K562 (cell line): ENCODE data around the gene VPS13D. TPM values are rescaled to one million over a fixed set of nuclear protein-coding genes. Genes with fewer than 3 reads are reported as not detected.
"Not testable (repeated sequence)": the region's sequence is repeated elsewhere in the genome, so short reads cannot be mapped to it uniquely, and the experiment has no call there.

ENCODE experiments used
- ATAC-seq: fragments of 200-7000 bp; cut with Tn5 transposase; 3 replicates; pipeline ENCODE4 v1.9.1; 2020; ENCODE audit warnings: moderate library complexity
- BruUV-seq: library from RNA; stranded (reverse); fragments of 400-500 nt; replicated peaks from 2 replicates; lab custom pipeline; 2021; lab: Mats Ljungman, UMichigan
- CTCF ChIA-PET: fragments of 300-600 bp; formaldehyde crosslinking; extraction: SDS; loops from one replicate; lab custom pipeline; 2021; ENCODE audit warnings: low intra/inter-chr PET ratio; lab: Yijun Ruan, JAX
- POLR2A ChIA-PET: fragments of 300-600, 350-650 bp; sonication (Branson Sonifier 250); formaldehyde crosslinking; extraction: SDS; loops from one replicate; lab custom pipeline; 2021; ENCODE audit warnings: antibody characterized with exemption, inconsistent platforms; lab: Yijun Ruan, JAX
- DNase-seq, 4 experiments: peaks; one replicate each; pipeline versions ENCODE4 v3.0.0 to v3.0.0-alpha.2; 2011 to 2018; ENCODE audit warnings: low spot score in 3 of 4, mixed read lengths in 3 of 4; ENCODE audit errors: extremely low read depth in 1 of 4
- FAIRE-seq: peaks from 2 replicates; lab custom pipeline; 2011; peaks lifted over from hg19 to GRCh38; lab: Jason Lieb, UNC
- H2AFZ ChIP-seq: 2 replicates; pipeline ENCODE4 v1.6.0; 2011; ENCODE audit warnings: low read depth, low read length, control low read depth, inconsistent platforms
- H3K27ac ChIP-seq: fragments of 200-600 bp; 3 replicates; pipeline ENCODE4 v1.8.0; 2011; ENCODE audit warnings: low read depth, mild to moderate bottlenecking, control low read depth, inconsistent platforms, low read length, moderate library complexity, mixed read lengths; ENCODE audit errors: extremely low read depth
- H3K27me3 ChIP-seq, 2 experiments: fragments of 300-600 bp in 1 of 2; 2 replicates in 1 of 2; 3 replicates in 1 of 2; pipeline versions ENCODE4 v1.6.0 to v1.8.0; 2011; ENCODE audit warnings: inconsistent platforms in 2 of 2, low read length in 2 of 2, mild to moderate bottlenecking in 1 of 2, mixed read lengths in 1 of 2, moderate library complexity in 1 of 2; ENCODE audit not compliant: control insufficient read depth in 2 of 2, insufficient read depth in 2 of 2
- H3K36me3 ChIP-seq: fragments of 300-600 bp; 3 replicates; pipeline ENCODE4 v1.8.0; 2011; ENCODE audit warnings: mild to moderate bottlenecking, low read length, inconsistent platforms; ENCODE audit not compliant: control insufficient read depth, insufficient read depth
- H3K4me1 ChIP-seq, 2 experiments: fragments of 200-600 bp in 1 of 2; replicated peaks in 1 of 2; 2 replicates in 1 of 2; 3 replicates in 1 of 2; pipeline versions ENCODE4 v1.5.1 to v1.8.0; 2011; ENCODE audit warnings: inconsistent platforms in 2 of 2, low read length in 2 of 2, mild to moderate bottlenecking in 1 of 2, mixed read lengths in 1 of 2, moderate library complexity in 1 of 2; ENCODE audit not compliant: control insufficient read depth in 2 of 2, insufficient read depth in 2 of 2
- H3K4me2 ChIP-seq: 2 replicates; pipeline ENCODE4 v1.6.1; 2011; ENCODE audit warnings: low read length, control low read depth, inconsistent platforms, mixed read lengths; ENCODE audit not compliant: insufficient read depth
- H3K4me3 ChIP-seq: fragments of 200-600 bp; sonication (generic), shearing (Covaris generic); 2 replicates; pipeline ENCODE4 v1.5.1; 2016; ENCODE audit warnings: control low read depth, inconsistent platforms
- H3K79me2 ChIP-seq: fragments of 200-600 bp; 3 replicates; pipeline ENCODE4 v1.8.0; 2011; ENCODE audit warnings: low read length, inconsistent platforms; ENCODE audit not compliant: control insufficient read depth, insufficient read depth
- H3K9ac ChIP-seq, 2 experiments: 2 replicates each; pipeline versions ENCODE4 v1.6.0 to v1.6.1; 2011; ENCODE audit warnings: low read depth in 2 of 2, low read length in 2 of 2, control low read depth in 1 of 2, inconsistent platforms in 1 of 2, mild to moderate bottlenecking in 1 of 2, mixed read lengths in 1 of 2; ENCODE audit not compliant: insufficient read depth in 1 of 2
- H3K9me1 ChIP-seq: one replicate; pipeline ENCODE4 v1.6.0; 2011; ENCODE audit warnings: inconsistent platforms, mild to moderate bottlenecking, low read length, moderate library complexity; ENCODE audit not compliant: control insufficient read depth, insufficient read depth
- H3K9me3 ChIP-seq: replicated peaks from 2 replicates; pipeline ENCODE4 v1.5.1; 2011; ENCODE audit warnings: low read depth, low read length, inconsistent platforms; ENCODE audit not compliant: control insufficient read depth, insufficient read depth
- H4K20me1 ChIP-seq: replicated peaks from 2 replicates; pipeline ENCODE4 v1.6.1; 2011; ENCODE audit warnings: low read length, inconsistent platforms, mixed read lengths; ENCODE audit not compliant: control insufficient read depth, insufficient read depth
- BRD9 ChIP-seq: fragments of 450-650 bp; IDR thresholded peaks from 2 replicates; pipeline ENCODE4 v1.6.1; 2018; ENCODE audit warnings: low read depth; ENCODE audit not compliant: partially characterized antibody
- E2F6 ChIP-seq, 2 experiments: IDR thresholded peaks; 2 replicates each; pipeline ENCODE4 v1.6.1; 2011; ENCODE audit warnings: borderline replicate concordance in 1 of 2, control low read depth in 1 of 2, low read depth in 1 of 2, low read length in 1 of 2, mild to moderate bottlenecking in 1 of 2, mixed read lengths in 1 of 2, moderate library complexity in 1 of 2; ENCODE audit not compliant: insufficient read depth in 1 of 2, insufficient read length in 1 of 2, poor library complexity in 1 of 2, severe bottlenecking in 1 of 2; ENCODE audit errors: extremely low read depth in 1 of 2
- GMEB1 ChIP-seq: fragments of 250-450 bp; sonication (Bioruptor Pico); IDR thresholded peaks from 2 replicates; pipeline ENCODE4 v1.4.0; 2020; ENCODE audit warnings: mild to moderate bottlenecking
- MAZ ChIP-seq, 2 experiments: fragments of 450-650 bp in 1 of 2; sonication (generic) in 1 of 2; formaldehyde crosslinking; IDR thresholded peaks in 1 of 2; conservative IDR thresholded peaks in 1 of 2; 2 replicates each; pipeline versions ENCODE4 v1.4.0 to v1.5.0; 2020; ENCODE audit warnings: mild to moderate bottlenecking in 1 of 2, missing genetic modification reagents in 1 of 2
- MLX ChIP-seq, 2 experiments: fragments of 450-650 bp in 1 of 2; sonication (generic) in 1 of 2; formaldehyde crosslinking; conservative IDR thresholded peaks; 2 replicates each; pipeline versions ENCODE4 v1.4.0 to v1.8.1; 2020 to 2022; ENCODE audit warnings: mild to moderate bottlenecking in 1 of 2, missing genetic modification reagents in 1 of 2
- PYGO2 ChIP-seq: fragments of 450-650 bp; IDR thresholded peaks from 2 replicates; pipeline ENCODE4 v1.6.1; 2016; ENCODE audit warnings: mild to moderate bottlenecking, missing genetic modification characterization, moderate library complexity, missing compliant biosample characterization
- ZNF639 ChIP-seq, 2 experiments: fragments of 200-800 bp in 1 of 2; sonication (Bioruptor generic) in 1 of 2; sonication (generic) in 1 of 2; formaldehyde crosslinking in 1 of 2; IDR thresholded peaks in 1 of 2; conservative IDR thresholded peaks in 1 of 2; 2 replicates each; pipeline versions ENCODE4 v1.5.0 to v1.6.1; 2016 to 2020; ENCODE audit warnings: missing compliant biosample characterization in 1 of 2, missing genetic modification characterization in 1 of 2, missing genetic modification reagents in 1 of 2
- ZNF79 ChIP-seq: fragments of 250-450 bp; sonication (Bioruptor Pico); IDR thresholded peaks from 2 replicates; pipeline ENCODE4 v1.4.0; 2020; ENCODE audit warnings: low read depth, mild to moderate bottlenecking, moderate library complexity
- WGBS: fragments of 100-300 bp; shearing (Covaris generic); methylation state at CpG from one replicate; pipeline ENCODE4 v1.1.6; 2016; ENCODE audit warnings: low coverage, mixed read lengths; ENCODE audit not compliant: insufficient coverage; ENCODE audit errors: missing lambda C conversion rate; 5-methylcytosine and 5-hydroxymethylcytosine counted together
- in situ Hi-C: fragments of 300-500 bp; cut with MboI; formaldehyde crosslinking; loops from 4 replicates; pipeline ENCODE4 v1.15.0; 2018; ENCODE audit warnings: inconsistent platforms, mixed read lengths
- intact Hi-C: fragments of 100-400 bp; cut with micrococcal nuclease; formaldehyde crosslinking; loops from 2 replicates; pipeline ENCODE4 v1.14.2; 2022
- polyA plus RNA-seq, 8 experiments: library from polyadenylated mRNA; depleted of rRNA in 4 of 8; stranded (reverse) in 5 of 8; unstranded in 3 of 8; fragments of >200 nt; fragmentation: Nextera tagmentation in 2 of 8; fragmentation: Illumina TruSeq in 1 of 8; extraction: Ambion mirVana in 2 of 8; extraction: Trizol in 1 of 8; gene quantifications; 2 replicates each; pipeline versions ENCODE4 v1.2.1 to v1.2.3, GENCODE V29; 2011 to 2014; ENCODE audit warnings: inconsistent platforms in 1 of 8, missing spikeins in 1 of 8
- total RNA-seq, 7 experiments: library from RNA; depleted of rRNA in 6 of 7; stranded (reverse); fragments of >200 nt in 6 of 7; fragmentation: Illumina TruSeq in 2 of 7; extraction: Trizol in 2 of 7; gene quantifications; 2 replicates each; pipeline versions ENCODE4 v1.2.1 to v1.2.3, GENCODE V29; 2011 to 2021; ENCODE audit warnings: low replicate concordance in 1 of 7

Gene VPS13D
- total and polyA plus RNA-seq, 9 of the 15 experiments (the other 6 are each of a cell fraction or from before 2014, with no cell fraction given): 6.1 to 51.5 (median 38.5) TPM

- TF ChIP-seq ZNF639 (CRISPR knock-in tag; conservative IDR thresholded peaks at IDR 0.05 in 1 of 2, IDR thresholded peaks at IDR 0.05 in 1 of 2): peak in 1 of 2 experiments; percentile 53; a peak in 1 of 4 replicates
- TF ChIP-seq MLX (CRISPR knock-in tag; conservative IDR thresholded peaks at IDR 0.05): no peak
- TF ChIP-seq E2F6 (IDR thresholded peaks at IDR 0.05; ENCODE audit: borderline replicate concordance in 1 of 2, extremely low read depth in 1 of 2, insufficient read depth in 1 of 2, insufficient read length in 1 of 2, low read depth in 1 of 2, low read length in 1 of 2, poor library complexity in 1 of 2, severe bottlenecking in 1 of 2): no peak
- 0 out of 4 replicates have a peak, but pooled peaks of 1 of the 2 experiments have one; percentile 51 for TF ChIP-seq MAZ (CRISPR knock-in tag; conservative IDR thresholded peaks at IDR 0.05 in 1 of 2, IDR thresholded peaks at IDR 0.05 in 1 of 2)
- peak; percentile 57; the same call in 1 of the 2 replicates for TF ChIP-seq ZNF79
- TF ChIP-seq GMEB1 (CRISPR knock-in tag): peak; percentile 18; the same call in 1 of the 2 replicates
- 0 out of 2 replicates have a peak, but pooled peaks have one; percentile 16 for TF ChIP-seq PYGO2 (tag)
- no peak for TF ChIP-seq BRD9
Observed at GRCh38 chr1:12454406-12455391, 224.9 kb downstream of the VPS13D start (continued).

GRCh38 chr1:12456081-12456480 lies 226.3 kb downstream of the VPS13D start:
- FAIRE-seq, H3K27me3 ChIP-seq, DNase-seq, ATAC-seq, H3K4me3 ChIP-seq, intact Hi-C loops, H3K4me2 ChIP-seq, in situ Hi-C loops, H3K9me3 ChIP-seq, H3K9me1 ChIP-seq, BruUV-seq, H4K20me1 ChIP-seq, CTCF ChIA-PET, H3K9ac ChIP-seq, H3K27ac ChIP-seq, H2AFZ ChIP-seq: not testable (repeated sequence)
- peaks cover 19 to 53% of the 10 kb centered on the region in 2 experiments; a peak in 4 of 5 replicates for H3K4me1 ChIP-seq
- peaks cover 61% of the 10 kb centered on the region for H3K36me3 ChIP-seq
- WGBS: 92% methylated on average over 7 of the region's 7 CpGs
- H3K79me2 ChIP-seq: peaks cover 30% of the 10 kb centered on the region
- POLR2A ChIA-PET: interaction anchor here (1.1 to 2.8 kb wide), 3 partner anchors 9 to 73 kb away, joined by 3 to 10 read pairs (median 3); no protein-coding TSS in a partner anchor
